Measurements from ENCODE around the gene TADA2B. TPM values are rescaled to one million over a fixed set of nuclear protein-coding genes. Genes with fewer than 3 reads are reported as not detected.

The TADA2B gene
- total and polyA plus RNA-seq, 2 of the 4 experiments (the other 2 are of a cell fraction), result 6.1 to 8.6 TPM

GRCh38 chr4:7052313-7052712 lies 9.1 kb downstream of the TADA2B start:
- Histone ChIP-seq H2AK5ac (ENCODE audit: low read depth, low read length) (no peak overlapping the region), H3K4me2 (ENCODE audit: low read depth, low read length) (no peak overlapping the region), H4K5ac (ENCODE audit: low read depth, low read length) (no peak overlapping the region), H3K4me1 (ENCODE audit: control insufficient read depth, insufficient read depth, low read length) (no peaks in the 10 kb centered on the region), H3K79me1 (ENCODE audit: low read depth in 1 of 2, low read length in 2 of 2) (peaks cover 22 to 83% of the 10 kb centered on the region in 2 experiments; a peak in 3 of 4 replicates), H3K9me3 (ENCODE audit: control insufficient read depth, insufficient read depth, low read length) (no peaks in the 10 kb centered on the region), H2AFZ (replicated peaks; ENCODE audit: low read length, poor library complexity) (no peak overlapping the region), H4K8ac (ENCODE audit: low read depth in 2 of 2, low read length in 2 of 2) (no peak overlapping the region), H3K4me3 (ENCODE audit: insufficient read depth, low read depth, low read length) (no peak overlapping the region), H2AK9ac (replicated peaks; ENCODE audit: low read depth, low read length, poor library complexity) (no peak overlapping the region), H4K91ac (ENCODE audit: insufficient read depth, low read depth, low read length) (no peak overlapping the region), H3K9ac (ENCODE audit: low read depth, low read length) (no peak overlapping the region), H2BK20ac (ENCODE audit: low read depth, low read length) (no peak overlapping the region), H3K27ac (ENCODE audit: insufficient read depth, low read length) (no peak overlapping the region), H3K36me3 (ENCODE audit: control insufficient read depth, insufficient read depth, low read length) (peaks cover 32% of the 10 kb centered on the region), H4K20me1 (ENCODE audit: insufficient read depth, low read length) (peaks cover 62% of the 10 kb centered on the region), H2BK120ac (ENCODE audit: low read depth, low read length) (no peak overlapping the region), H2BK5ac (ENCODE audit: low read depth, low read length, poor library complexity, severe bottlenecking) (no peak overlapping the region), H3K18ac (ENCODE audit: low read depth, low read length) (no peak overlapping the region), H3K23ac (ENCODE audit: low read depth, low read length) (no peak overlapping the region), H3K4ac (ENCODE audit: low read depth, low read length) (no peak overlapping the region), H3K27me3 (ENCODE audit: control insufficient read depth, insufficient read depth, low read length) (no peaks in the 10 kb centered on the region), H3K56ac (ENCODE audit: extremely low read depth, insufficient read depth, low read length) (no peak overlapping the region), H3K9me1 (ENCODE audit: insufficient read depth, low read length) (peaks cover 14% of the 10 kb centered on the region), H3K14ac (replicated peaks; ENCODE audit: low read depth, low read length) (no peak overlapping the region), H2BK15ac (ENCODE audit: low read depth, low read length) (no peak overlapping the region)
- ChIA-PET POLR2A (ENCODE audit: unreplicated experiment) (interaction anchor here (0.8 kb wide), 1 partner anchor 9 kb away, joined by 4 read pairs; the partner anchor contains the start of gene TADA2B), CTCF (no interaction called here)
- no peak for ATAC-seq (ENCODE audit: low read depth)
- TF ChIP-seq POLR2A (IDR thresholded peaks at IDR 0.05; ENCODE audit: low read depth, low read length) (no peak), NFE2L2 (IDR thresholded peaks at IDR 0.05; ENCODE audit: low read depth, low read length) (no peak), MXI1 (IDR thresholded peaks at IDR 0.05; ENCODE audit: borderline replicate concordance, low read depth, low read length) (no peak), SMC3 (IDR thresholded peaks at IDR 0.05; ENCODE audit: low read depth, low read length) (no peak), MAZ (IDR thresholded peaks at IDR 0.05; ENCODE audit: borderline replicate concordance, low read depth, low read length) (no peak), CEBPB (IDR thresholded peaks at IDR 0.05; ENCODE audit: low read depth, low read length) (no peak), RCOR1 (IDR thresholded peaks at IDR 0.05; ENCODE audit: insufficient replicate concordance, low read length) (no peak), CHD1 (IDR thresholded peaks at IDR 0.05; ENCODE audit: low read depth, low read length) (no peak), ELK1 (IDR thresholded peaks at IDR 0.05; ENCODE audit: borderline replicate concordance, low read depth, low read length) (no peak), USF2 (IDR thresholded peaks at IDR 0.05; ENCODE audit: low read depth, low read length) (no peak), RFX5 (IDR thresholded peaks at IDR 0.05; ENCODE audit: low read depth, low read length) (no peak)
- no peak for DNase-seq
- intact Hi-C loops (cut with micrococcal nuclease), result no loop called here
- no TSS peak for BruUV-seq (replicated peaks)
- 97% methylated on average over 5 of the region's 14 CpGs; no CpG with 5 or more reads in 1 of the 2 experiments for WGBS, 2 experiments (ENCODE audit: extremely low coverage in 2 of 2, insufficient read length in 1 of 2)
- dilution Hi-C loops (cut with HindIII; ENCODE audit: low sequenced_read_pairs, unreplicated experiment), result no loop called here
- in situ Hi-C loops (cut with MboI; ENCODE audit: low sequenced_read_pairs), result no loop called here

Measured in IMR-90 (cell line).